ENCODE data around the gene TM2D3. TPM values are rescaled to one million over a fixed set of nuclear protein-coding genes. Genes with fewer than 3 reads are reported as not detected.

Gene TM2D3
- total and polyA plus RNA-seq, 2 of the 8 experiments (the other 6 are each of a cell fraction or from before 2014, with no cell fraction given): 26.4 to 28.0 TPM

- H3K9ac ChIP-seq (replicated peaks in 1 of 4; ENCODE audit: extremely low read depth in 1 of 4, low read depth in 3 of 4, low read length in 3 of 4): no peak overlapping the region
- H3K23ac ChIP-seq (ENCODE audit: insufficient read length): no peak overlapping the region
- no peak overlapping the region for H2BK120ac ChIP-seq (replicated peaks; ENCODE audit: low read depth, low read length)
- FAIRE-seq: no peak
- POLR2A ChIA-PET (ENCODE audit: partially characterized antibody): no interaction called here
- H3K4me2 ChIP-seq (ENCODE audit: insufficient read depth in 1 of 2, low read depth in 2 of 2, low read length in 2 of 2): no peak overlapping the region
- 67% methylated on average over 3 of the region's 3 CpGs; no CpG with 5 or more reads in 1 of the 2 experiments for WGBS, 2 experiments (ENCODE audit: extremely low coverage in 1 of 2, insufficient coverage in 1 of 2, insufficient read length in 1 of 2, insufficient replicate concordance in 2 of 2, low coverage in 1 of 2, low lambda C conversion rate in 2 of 2, missing lambda C conversion rate in 1 of 2)
- TF ChIP-seq CEBPB (IDR thresholded peaks at IDR 0.05; ENCODE audit: low read depth, low read length) (0 out of 2 replicates have a peak, but pooled peaks have one; percentile 32), JUND (IDR thresholded peaks at IDR 0.05; ENCODE audit: low read length) (no peak), SP4 (IDR thresholded peaks at IDR 0.05; ENCODE audit: low read length) (no peak), GTF2F1 (IDR thresholded peaks at IDR 0.05; ENCODE audit: borderline replicate concordance, low read depth, low read length) (no peak), EP300 (IDR thresholded peaks at IDR 0.05; ENCODE audit: borderline replicate concordance in 1 of 2, low read depth in 2 of 2, low read length in 2 of 2) (no peak)
- no peak overlapping the region for H3K4me3 ChIP-seq (ENCODE audit: extremely low read depth in 1 of 4, insufficient read depth in 2 of 4, low read depth in 3 of 4, low read length in 4 of 4)
- no peak overlapping the region for H3K27ac ChIP-seq (ENCODE audit: low read depth, low read length)
- H3K56ac ChIP-seq (replicated peaks; ENCODE audit: insufficient read length, low read depth, low read length): no peak overlapping the region
- H2AK5ac ChIP-seq (ENCODE audit: low read depth, low read length): no peak overlapping the region
- no peak for DNase-seq (ENCODE audit: low read depth in 1 of 2, low spot score in 2 of 2)
- no peak overlapping the region for H3K18ac ChIP-seq (ENCODE audit: extremely low read depth, low read length)
- no peaks in the 10 kb centered on the region for H3K23me2 ChIP-seq (ENCODE audit: low read depth, low read length)
- no peak overlapping the region for H3K4ac ChIP-seq (replicated peaks; ENCODE audit: insufficient read length, low read depth, low read length)
- no peaks in the 10 kb centered on the region for H3K79me2 ChIP-seq (ENCODE audit: control insufficient read depth in 1 of 2, insufficient read depth in 2 of 2, low read length in 2 of 2)
- peaks cover 0 to 3% (median 1%) of the 10 kb centered on the region in 4 experiments; a peak in 4 of 8 replicates for H3K36me3 ChIP-seq (ENCODE audit: control insufficient read depth in 2 of 4, insufficient read depth in 4 of 4, low read length in 3 of 4)
- H4K91ac ChIP-seq (replicated peaks; ENCODE audit: insufficient read length, low read length): no peak overlapping the region
- peaks cover 0 to 4% of the 10 kb centered on the region in 2 experiments for H4K20me1 ChIP-seq (replicated peaks in 1 of 2; ENCODE audit: control insufficient read depth in 1 of 2, insufficient read depth in 2 of 2, low read length in 2 of 2)
- no peak overlapping the region for H2AFZ ChIP-seq (ENCODE audit: low read length)
- no peak overlapping the region for H3K14ac ChIP-seq (ENCODE audit: insufficient read length)
- H4K8ac ChIP-seq (ENCODE audit: extremely low read depth, insufficient read depth, low read length): no peak overlapping the region
- H3K4me1 ChIP-seq (replicated peaks in 1 of 4; ENCODE audit: control insufficient read depth in 3 of 4, insufficient read depth in 4 of 4, low read length in 3 of 4): no peaks in the 10 kb centered on the region
- CTCF ChIA-PET (ENCODE audit: partially characterized antibody): interaction anchor here (1.0 to 8.8 kb wide), 5 partner anchors 15 to 368 kb away, joined by 3 to 70 read pairs (median 6); no protein-coding TSS in a partner anchor
- H2BK15ac ChIP-seq (ENCODE audit: low read length): no peak overlapping the region
- no peaks in the 10 kb centered on the region for H3K9me3 ChIP-seq (ENCODE audit: insufficient read depth in 2 of 2, low read depth in 1 of 2, low read length in 1 of 2)
- no peak overlapping the region for H2BK20ac ChIP-seq (ENCODE audit: low read length)
- H2BK5ac ChIP-seq (ENCODE audit: low read depth, low read length): no peak overlapping the region
- H2BK12ac ChIP-seq (ENCODE audit: low read depth, low read length): no peak overlapping the region
- no peaks in the 10 kb centered on the region for H3K27me3 ChIP-seq (replicated peaks in 1 of 4; ENCODE audit: control insufficient read depth in 3 of 4, extremely low read depth in 1 of 4, insufficient read depth in 3 of 4, low read length in 3 of 4)
- H4K5ac ChIP-seq (ENCODE audit: insufficient read length, low read depth, low read length): no peak overlapping the region
- H3K79me1 ChIP-seq (ENCODE audit: low read depth, low read length): no peaks in the 10 kb centered on the region
Measured at GRCh38 chr15:101637919-101638318, 14.3 kb downstream of the TM2D3 start.
